ENCODE results near the gene ARHGEF4. TPM values are rescaled to one million over a fixed set of nuclear protein-coding genes. Genes with fewer than 3 reads are reported as not detected.

Gene ARHGEF4
- total RNA-seq, 1 donor from 2014 or later = 43.2 TPM

DNA sequence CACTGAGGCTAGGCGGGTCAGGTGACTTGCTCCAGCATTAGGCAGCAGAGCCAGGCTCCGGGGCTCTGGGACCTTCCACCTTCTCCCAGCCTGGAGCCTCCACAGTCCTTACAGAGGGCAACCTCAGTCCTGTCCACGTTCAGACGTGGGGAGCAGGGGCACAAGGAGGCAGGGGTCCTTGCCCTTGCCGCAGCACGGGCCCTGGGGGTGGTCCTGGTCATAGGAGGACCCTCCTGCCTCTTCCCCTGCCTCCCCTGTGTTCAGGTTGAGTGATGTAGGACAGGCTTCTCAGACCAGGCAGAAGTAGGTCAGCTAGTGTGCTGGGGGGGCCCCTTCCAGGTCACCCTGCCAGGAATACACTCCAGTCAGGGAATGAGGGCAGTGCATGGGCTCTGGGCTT lies 5.4 kb upstream of the ARHGEF4 start:
- no peak for FAIRE-seq

DNA sequence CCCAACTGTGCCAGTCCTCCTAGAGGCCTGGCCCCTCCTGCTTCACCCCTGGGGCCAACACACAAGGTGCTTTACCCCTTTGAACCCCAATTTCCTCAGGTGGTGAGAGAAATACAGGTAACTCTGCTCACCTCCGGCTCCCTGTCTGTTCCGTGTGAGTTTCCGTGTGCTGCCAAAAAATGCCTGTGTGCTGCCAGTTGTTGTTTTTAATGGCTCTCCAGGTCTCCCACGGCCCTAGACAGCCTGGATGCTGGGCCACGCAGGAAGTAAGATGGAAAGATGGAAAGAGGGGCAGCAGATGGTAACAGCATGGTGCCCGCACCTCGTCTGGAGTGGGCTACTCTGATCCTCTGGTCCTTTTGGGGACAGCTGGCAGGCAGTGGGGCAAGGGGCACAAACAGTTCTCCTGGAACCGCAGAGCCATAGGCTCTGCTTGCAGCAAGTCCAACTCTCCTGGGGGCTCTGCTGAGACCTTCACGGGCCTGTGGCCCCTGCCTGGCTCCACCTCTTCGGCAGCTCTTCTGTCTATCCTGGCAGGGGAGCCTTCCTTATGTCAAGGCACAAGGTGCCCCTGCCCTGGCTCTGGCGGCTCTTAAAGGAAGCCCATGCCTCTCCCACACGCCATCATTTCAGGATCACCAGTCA lies 4.3 kb upstream of the ARHGEF4 start:
- DNase-seq (ENCODE audit: low spot score in 2 of 2) = no peak
- FAIRE-seq = no peak

More for the DNA sequence above, 5.4 kb upstream of the ARHGEF4 start:
- DNase-seq (ENCODE audit: low spot score in 2 of 2) = no peak

DNA sequence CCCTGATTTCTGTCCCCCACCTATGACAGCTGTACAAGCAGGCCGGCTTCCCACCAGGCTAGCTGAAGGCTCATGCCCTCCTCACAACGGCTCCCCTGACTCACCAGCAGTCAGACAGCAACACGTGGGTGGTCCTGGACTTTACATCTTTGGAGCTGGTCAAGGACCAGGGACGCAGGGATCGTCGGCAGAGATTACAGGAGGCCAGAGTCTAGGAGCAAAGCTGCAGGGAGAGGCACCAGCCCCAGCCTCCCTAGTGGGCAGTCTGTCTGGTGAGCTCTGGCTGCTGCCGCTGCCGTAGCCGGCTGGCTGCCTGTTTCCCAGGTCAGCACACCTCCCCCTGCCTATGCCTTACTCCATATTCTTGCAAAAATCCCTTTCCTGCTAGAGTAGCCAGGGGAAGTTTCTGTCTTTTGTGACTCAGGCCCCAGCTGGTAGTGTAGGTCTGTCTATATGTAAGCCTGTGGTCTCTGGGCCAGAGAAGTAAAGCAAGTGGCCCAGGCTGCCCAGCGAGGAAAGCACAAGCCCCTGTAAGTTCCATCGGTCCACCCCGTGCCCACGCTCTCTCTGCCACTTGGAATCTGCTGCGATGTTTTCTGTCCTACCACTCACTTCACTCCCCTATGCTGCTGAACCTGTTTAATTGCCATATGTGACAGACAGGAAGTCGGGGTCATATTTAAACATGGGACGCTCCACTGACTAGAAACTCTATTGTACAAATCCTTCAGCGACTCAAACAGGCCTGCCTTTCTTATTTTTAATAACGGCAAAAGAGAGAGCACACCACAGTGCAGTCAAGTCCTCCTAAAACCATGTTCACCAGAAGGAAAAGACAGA lies 2.4 kb upstream of the ARHGEF4 start:
- FAIRE-seq = no peak
- DNase-seq (ENCODE audit: low spot score in 2 of 2) = no peak

DNA sequence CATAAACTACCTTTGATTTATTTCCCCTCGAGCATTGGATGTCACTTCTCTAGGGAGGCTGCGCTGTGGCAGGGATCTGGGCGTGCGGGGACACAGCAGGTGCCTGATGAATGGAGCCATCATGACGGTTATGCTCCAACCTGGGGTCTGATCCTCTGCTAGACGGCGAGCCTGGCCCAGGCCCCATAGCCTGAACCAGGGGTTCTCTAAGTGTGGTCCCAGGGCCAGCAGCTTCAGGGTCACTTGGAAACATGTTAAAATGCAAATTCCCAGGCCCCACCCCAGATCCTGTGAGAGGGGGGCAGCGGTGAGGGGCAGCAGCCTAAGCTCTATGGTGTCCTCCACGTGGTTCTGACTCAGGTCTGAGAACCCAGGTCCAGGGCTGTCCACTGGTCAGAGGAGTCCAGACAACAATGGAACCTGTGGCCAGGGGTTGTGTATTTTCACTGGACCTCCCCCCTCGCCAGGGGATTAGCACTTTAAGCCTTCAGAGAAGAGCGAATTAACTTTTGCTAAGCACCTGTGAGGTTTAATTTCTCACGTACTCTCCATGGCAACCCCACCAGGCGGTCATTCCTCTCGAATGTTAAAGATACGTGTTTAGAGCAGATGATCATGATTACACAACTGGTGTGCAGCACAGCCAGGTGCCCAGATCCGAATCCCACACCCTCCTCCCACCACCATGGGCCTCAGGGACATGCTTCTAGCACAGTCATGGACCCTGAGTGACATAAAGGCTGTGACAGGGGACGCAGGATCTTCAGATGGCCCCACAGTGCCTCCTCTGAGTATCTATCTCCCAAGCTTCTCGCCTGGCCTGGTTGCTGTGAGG lies 1.6 kb upstream of the ARHGEF4 start:
- FAIRE-seq (no peak), DNase-seq (ENCODE audit: low spot score in 2 of 2) (no peak)

DNA sequence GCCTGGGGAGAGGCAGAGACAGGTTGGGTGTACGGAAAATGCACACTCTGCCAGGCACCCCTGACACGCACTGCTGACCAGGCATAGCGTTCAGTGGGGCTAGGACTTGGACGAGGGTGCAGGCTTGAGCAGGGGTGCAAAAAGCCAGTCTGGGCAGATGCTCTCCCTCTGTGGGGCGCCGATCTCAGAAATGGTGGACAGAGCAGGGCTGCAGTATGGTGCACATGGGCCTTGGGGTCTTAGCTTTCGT lies 1.0 kb upstream of the ARHGEF4 start:
- no peak for DNase-seq (ENCODE audit: low spot score in 2 of 2)
- FAIRE-seq = no peak

DNA sequence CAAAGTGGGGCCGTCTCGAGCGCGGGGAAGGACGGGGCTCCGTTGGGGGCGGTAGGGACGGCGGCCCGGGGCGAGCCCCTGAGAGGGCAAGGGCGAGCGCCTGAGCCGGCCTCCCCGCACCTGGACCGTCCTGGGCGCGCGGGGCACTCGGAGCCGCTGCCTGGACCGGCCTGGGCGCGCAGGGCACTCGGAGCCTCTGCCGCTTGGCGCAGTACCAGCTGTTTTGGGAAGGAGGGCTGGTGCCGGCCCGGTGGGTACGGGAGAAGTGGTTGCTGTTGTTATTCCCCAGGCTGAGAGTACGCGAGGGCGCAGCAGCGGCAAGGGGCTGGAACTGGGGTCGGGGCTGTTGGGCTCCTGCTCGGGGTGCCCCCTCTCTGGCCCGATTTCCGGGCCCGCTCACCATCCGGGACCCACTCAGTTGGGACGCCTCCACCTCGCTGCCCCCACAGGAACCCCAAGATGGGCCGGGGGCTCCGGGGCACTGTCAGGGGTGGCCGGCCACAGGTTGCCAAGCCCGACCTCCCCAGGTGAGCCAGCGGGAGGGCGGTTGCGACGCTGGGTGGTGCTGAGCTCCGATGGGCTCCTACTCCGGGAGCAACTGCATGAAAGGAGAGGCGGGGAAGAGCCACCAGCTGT lies 579 bp downstream of the ARHGEF4 start:
- no peak for FAIRE-seq

DNA sequence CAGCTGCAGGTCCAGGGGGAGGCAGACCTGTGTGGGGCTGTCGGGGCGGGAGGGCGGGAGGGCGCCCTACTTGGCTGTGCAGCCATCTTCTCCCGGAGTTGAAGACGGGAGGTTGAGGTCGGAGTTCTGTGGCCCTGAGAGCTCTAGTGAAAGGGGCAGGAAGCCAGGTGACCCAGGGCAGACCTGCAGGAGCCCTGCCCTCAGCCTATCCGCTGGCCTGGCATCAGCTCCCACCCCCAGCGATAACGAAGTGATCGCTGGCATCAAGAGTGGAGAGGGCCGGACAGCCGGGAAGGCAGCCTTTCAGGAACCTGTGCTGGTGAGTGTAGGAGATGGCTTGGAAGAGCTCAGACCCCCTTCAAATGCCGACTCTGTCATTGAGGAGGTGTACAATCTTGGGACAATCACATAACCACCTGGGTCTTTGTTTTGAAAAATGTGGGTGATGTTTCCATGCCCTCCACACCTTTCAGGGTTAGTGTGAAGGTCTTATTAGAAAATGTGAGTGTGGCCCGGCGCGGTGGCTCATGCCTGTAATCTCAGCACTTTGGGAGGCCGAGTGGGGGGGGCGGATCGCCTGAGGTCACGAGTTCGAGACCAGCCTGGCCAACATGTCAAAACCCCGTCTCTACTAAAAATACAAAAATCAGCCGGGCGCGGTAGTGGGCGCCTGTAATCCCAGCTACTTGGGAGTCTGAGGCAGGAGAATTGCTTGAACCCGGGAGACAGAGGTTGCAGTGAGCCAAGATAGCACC lies 1.3 kb downstream of the ARHGEF4 start:
- no peak for DNase-seq (ENCODE audit: low spot score in 2 of 2)
- FAIRE-seq = no peak

More for the DNA sequence above, 579 bp downstream of the ARHGEF4 start:
- no peak for DNase-seq (ENCODE audit: low spot score in 2 of 2)

DNA sequence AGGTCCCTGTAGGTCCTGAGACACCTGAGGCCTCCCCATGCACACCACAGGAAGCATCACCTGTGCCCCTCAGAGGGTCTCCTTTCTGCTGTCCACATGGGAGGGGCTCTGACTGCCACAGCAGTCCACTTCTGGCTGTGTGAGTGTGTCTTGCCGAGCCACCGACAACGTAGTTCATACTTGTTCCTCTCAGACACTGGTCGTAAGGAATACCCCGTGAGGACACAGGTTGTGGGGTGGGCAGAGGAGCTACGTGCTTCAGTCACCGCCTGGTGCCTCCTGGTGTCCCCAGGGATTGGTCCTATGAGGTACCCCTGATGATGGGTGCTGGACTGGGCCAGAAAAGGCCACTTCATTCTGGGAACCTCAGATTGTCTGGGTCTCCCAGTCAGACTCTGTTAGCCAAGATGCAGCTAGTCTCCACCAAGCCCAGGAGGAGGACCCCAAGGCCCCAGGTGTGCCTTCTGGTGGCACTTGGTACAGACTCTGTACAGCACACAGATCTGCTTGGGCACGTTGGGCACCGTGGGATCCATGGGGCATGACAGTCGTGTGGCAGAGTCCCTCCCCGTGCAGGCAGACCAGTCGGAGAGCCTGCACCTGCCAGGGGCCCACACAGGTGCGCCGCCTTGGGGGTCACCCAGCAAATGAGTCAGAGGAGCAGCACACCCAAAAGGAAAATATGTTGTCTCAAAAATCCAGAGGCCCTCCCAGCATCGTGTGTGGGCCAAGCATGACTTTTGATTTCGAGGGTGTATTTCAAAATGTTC lies 2.5 kb downstream of the ARHGEF4 start:
- FAIRE-seq (no peak), DNase-seq (ENCODE audit: low spot score in 2 of 2) (no peak)

DNA sequence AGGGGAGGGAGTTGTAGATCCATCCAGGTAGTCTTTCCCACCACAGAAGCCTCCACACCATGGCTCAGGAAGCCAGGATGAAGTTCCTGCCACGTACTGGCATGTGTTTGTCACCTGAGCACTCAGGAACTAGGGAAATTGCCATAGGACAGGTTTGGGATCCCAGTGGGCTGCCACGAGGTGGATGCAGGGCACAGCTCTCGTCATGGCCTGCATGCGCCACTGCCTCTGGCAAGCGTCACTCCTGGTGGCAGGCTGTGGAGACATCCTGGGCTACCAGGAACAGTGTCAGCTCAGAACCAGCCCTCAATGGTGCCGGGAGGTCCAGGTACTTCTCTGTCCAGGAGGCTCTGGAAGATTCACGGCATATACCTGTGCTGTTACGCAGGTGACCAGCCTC lies 3.8 kb downstream of the ARHGEF4 start:
- FAIRE-seq (no peak), DNase-seq (ENCODE audit: low spot score in 2 of 2) (no peak)

DNA sequence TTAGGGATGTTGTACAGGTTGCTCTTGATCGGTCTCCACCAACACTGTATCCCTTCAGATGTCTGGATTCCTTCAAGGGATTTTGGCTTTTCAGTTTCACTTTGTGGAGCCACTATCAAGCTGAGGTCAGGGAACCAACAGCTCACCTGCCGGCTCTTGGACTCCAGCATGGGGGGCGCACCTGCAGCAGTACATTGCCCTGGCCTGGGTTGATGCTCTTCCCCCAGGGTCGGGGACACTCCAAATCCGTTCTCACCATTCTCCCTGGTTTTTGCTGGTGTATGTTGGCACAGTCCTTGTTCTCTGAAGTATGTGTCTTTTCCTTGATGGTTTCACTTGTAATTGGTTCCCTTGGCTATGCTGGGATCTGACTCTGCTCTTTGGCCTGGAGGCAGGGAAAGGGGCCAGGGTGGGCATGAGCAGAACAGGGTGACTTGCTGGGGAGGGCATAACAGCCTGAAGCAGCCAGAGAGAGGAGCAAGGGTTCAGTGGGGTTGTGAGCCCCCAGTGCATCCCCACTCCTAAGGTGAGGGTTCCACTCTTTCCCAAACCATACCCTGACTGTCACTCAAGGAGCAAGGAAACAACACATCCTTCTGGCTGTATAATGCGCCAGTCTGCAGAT lies 5.1 kb downstream of the ARHGEF4 start:
- FAIRE-seq (no peak), DNase-seq (ENCODE audit: low spot score in 2 of 2) (no peak)

DNA sequence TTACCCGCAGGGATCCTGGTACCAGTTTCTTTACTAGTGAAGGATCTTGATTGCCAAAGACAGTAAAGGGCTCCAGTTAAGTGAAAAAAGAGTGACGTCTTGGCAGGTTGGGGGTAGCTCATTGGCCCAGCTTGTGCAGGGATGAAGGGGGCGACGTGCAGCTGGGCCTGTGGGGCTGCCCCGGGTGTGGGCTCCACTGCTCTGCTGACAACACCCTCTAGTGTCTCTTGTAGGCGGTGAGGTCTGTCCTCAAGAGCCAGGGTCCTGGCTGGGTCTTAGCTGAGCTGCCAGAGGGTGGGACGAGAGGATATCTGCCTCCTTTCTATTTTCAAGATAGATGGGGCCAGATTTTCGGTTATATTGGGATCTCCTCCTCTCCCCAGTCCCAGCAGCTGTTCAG lies 6.1 kb downstream of the ARHGEF4 start:
- no peak for FAIRE-seq
- no peak for DNase-seq (ENCODE audit: low spot score in 2 of 2)

DNA sequence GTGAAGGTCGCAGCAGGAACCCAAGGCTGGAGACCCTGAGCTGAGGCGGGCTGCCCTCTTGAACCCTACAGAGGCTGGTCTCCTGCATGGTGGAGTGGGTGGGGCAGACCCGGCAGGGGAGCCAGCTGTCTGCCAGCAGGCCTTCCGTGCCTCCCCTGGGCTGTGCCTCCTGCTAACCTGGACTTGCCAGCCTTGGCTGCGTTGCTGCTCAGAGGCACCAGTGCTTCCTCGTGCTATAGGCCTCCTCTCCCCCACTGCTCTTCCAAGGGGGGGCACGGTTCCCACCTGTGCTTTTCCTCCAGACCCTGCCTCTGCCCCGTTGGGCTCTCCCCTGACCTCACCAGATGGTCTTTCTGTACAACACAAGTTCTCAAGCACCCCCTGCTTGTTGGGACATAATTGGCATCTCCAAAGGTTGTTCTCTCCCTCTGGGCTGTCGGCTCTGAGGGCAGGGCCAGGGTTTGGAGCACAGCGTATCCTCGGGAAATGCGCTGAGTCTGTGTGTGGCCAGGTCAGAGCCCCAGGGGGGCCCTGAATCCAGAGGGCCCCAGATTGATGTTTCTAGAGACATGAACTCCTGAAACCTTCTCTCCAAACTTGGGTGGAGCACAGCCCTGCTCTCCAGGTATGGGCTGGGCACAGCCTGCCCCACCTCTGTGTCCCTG lies 6.7 kb downstream of the ARHGEF4 start:
- no peak for DNase-seq (ENCODE audit: low spot score in 2 of 2)
- FAIRE-seq = no peak

DNA sequence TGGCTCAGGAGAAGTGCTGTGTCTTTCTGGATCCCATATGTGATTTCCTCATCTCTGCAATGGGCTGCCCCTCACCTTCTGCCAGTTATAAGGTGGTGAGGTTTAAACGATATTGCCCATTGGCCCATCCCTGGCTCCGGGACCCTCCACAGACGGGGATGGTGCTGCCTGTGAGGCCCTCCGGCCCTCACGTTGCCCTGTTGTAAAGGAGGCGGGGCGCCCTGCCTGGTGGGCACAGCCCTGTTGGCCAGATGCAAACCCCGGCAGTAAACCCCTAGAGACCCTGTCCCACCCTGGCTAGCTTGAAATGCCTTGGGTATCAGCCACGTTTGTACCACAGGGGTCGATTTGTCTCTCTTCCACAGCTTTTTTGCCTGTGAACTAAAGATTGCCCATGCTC lies 7.4 kb downstream of the ARHGEF4 start:
- DNase-seq (ENCODE audit: low spot score in 2 of 2) = no peak
- FAIRE-seq = no peak

DNA sequence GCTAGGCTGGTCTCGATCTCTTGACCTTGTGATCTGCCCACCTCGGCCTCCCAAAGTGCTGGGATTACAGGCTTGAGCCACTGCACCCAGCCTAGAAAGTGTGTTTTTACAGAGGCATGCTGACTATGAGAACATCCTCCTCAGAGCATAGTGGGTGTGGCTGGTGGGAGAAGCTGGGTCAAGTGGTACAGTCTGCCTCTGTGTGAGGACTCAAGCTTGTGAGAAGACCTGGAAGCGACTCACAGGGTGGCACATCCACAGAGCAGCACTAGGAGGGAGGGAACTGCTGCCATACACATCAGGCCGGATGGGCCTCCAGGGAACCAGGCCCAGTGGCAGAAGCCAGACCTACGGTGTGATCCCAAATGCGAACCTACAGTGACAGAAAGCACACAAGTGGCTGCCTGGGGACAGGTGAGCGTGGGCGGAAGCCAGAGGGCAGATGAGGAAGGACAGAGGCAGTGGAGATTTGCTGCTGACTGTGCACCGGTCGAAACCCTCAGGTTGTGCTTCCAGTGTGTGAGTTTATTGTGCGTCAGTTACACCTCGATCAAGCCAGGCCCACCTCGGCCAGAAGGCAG lies 8.9 kb downstream of the ARHGEF4 start:
- FAIRE-seq = no peak
- no peak for DNase-seq (ENCODE audit: low spot score in 2 of 2)

DNA sequence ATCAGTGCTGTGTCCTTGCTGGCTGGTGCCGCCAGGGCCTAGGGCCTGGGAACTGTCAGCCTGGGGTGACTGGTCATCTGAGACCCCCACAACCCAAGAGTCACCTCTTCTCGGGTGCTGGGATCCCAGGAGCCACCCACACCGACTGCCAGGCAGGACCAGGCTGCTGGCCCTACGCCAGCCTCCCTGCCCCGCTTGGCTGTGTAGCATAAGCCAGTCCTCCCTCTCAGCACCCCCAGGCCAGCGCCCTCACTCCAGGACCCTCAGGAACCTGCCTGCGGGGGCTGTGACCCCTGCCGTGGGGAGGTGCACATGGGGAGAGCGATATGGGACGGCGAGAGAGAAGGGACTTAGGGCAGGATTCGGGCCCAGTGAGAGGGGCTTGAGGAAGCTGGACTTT lies 9.5 kb downstream of the ARHGEF4 start:
- DNase-seq (ENCODE audit: low spot score in 2 of 2) (no peak), FAIRE-seq (no peak)

DNA sequence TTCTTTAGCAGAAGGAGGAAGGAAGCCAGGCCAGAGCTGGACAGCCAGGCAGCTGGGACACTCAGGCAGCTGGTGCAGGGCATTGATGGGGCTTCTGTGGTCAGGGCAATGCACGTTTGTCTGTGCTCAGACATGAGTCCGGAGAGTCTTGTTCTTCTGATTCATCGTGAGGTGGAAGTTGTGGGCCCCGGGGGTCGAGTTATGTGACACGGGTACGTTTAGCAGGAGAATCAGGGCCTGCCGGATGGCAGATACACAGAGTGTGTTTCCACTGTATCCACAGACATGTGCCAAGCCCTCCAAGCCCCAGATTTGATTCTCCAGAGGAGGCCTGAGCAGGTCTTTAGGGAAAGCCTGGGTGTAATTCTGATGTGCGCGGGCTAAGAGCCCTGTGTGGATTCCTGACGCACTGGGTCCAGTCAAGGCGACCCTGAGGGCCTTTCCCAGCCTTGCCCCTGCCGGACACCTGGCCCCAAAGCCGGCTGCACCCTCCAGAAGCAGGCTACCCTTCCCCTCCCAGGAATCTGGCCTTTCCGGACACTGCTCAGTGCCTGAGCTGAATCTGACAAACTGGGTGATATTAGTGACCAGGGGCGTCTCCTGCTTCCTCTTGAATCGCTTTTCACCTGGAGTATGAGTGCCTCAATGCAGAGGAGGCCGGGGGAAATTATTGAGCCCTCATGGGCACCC lies 10.1 kb downstream of the ARHGEF4 start:
- DNase-seq (ENCODE audit: low spot score in 2 of 2) (no peak), FAIRE-seq (no peak)

DNA sequence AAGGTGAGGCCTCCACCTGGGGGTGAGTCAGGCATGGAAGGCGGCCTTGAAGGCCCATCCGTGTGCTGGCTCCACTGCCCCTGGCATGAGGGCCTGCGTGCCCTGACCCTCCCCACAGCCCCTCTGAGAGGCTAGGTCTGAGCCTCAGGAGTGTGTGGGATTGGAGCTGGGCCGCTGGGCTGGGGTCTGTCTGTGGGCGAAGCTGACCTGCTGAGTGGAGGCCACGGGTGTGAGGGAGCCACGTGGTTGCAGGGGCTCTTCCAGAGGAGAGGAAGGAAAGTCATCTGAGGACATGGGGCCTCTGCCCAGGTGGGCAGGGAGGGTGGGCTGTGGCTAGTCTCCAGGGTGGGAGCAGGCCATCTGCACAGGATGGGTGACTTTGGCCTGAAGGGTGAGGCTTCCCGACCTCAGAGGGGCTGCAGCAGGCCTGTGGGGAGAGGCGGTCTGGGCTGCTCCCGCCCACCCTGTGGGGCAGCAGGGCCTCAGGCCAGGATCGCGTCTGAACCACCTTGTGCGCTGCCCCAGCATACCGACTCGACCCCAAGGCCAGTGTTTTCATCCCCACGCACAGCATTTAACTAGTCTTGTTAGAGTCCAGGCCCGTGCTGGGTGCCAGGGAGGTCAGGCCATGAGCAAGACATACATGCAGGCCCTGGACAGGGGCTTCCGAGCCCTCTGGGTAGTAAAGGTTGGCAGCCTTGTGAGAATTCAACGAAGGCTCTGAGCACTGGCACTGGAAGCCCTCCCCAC lies 11.2 kb downstream of the ARHGEF4 start:
- FAIRE-seq = no peak

More for the DNA sequence above, 11.2 kb downstream of the ARHGEF4 start:
- no peak for DNase-seq (ENCODE audit: low spot score in 2 of 2)

Data from frontal cortex (tissue), 4 donors.